HK-2 (cell line): ENCODE results near the gene CPLANE1.
"Not testable (repeated sequence)": the region's sequence is repeated elsewhere in the genome, so short reads cannot be mapped to it uniquely, and the experiment has no call there.

ENCODE experiments used
- DNase-seq: peaks from one replicate; pipeline ENCODE4 v3.0.0-alpha.2; 2018; ENCODE audit not compliant: unreplicated experiment

CPLANE1 gene

GRCh38 chr5:37121027-37121426 lies 128.1 kb downstream of the CPLANE1 start:
- no peak for DNase-seq

DNA sequence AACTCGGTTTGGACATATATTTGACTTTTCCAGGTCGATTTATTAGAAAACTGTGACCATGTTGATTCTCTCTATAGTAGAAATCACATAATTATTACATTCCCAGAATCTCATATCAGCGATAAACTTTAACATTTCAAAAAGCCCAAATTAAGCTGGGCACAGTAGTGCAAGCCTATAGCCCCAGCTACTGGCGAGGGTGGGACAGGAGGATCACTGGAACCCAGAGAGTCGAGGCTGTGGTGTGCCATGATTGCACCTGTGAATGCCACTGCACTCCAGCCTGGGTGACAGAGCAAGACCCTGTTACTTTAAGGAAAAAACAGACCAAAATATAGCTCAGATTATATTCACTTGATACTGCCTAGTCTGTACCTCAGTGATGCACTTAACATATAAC lies 128.9 kb downstream of the CPLANE1 start:
- DNase-seq = no peak

DNA sequence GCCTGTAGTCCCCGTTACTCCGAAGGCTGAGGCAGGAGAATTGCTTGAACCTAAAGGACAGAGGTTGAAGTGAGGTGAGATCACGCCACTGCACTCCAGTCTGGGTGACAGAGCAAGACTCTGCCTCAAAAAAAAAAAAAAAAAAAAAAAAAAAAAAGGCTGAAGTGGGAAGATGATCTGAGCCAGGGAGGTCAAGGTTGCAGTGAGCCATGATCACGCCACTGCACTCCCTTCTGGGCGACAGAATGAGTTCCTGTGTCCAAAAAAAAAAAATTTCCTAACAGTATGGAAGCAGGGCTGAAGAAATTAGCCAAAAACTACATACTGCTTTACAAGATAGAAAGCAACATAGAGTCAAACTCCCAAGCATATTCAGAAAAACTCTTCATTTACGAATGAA lies 132.8 kb downstream of the CPLANE1 start:
- no peak for DNase-seq

GRCh38 chr5:37112383-37112991 lies 136.7 kb downstream of the CPLANE1 start:
- DNase-seq = no peak

GRCh38 chr5:37111426-37112382 lies 137.5 kb downstream of the CPLANE1 start:
- no peak for DNase-seq

GRCh38 chr5:37110135-37110534 lies 139.0 kb downstream of the CPLANE1 start:
- DNase-seq = no peak

DNA sequence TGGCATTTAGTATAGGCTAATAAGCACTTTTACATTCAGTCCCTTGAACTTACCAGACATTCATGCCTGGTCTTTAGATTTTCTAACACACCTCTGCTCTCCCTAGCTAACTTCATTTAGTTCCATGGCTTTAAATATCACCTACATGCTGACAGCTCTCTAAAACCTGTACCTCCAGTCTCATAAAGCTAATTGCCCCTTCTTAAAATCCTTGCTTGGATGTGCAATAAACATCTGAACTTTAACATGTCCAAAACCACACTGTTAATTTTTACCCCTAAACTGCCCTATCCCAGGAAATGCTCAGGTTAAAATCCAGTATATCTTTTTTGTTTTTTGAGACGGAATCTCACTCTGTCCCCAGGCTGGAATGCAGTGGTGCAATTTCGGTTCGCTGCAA lies 139.8 kb downstream of the CPLANE1 start:
- no peak for DNase-seq

DNA sequence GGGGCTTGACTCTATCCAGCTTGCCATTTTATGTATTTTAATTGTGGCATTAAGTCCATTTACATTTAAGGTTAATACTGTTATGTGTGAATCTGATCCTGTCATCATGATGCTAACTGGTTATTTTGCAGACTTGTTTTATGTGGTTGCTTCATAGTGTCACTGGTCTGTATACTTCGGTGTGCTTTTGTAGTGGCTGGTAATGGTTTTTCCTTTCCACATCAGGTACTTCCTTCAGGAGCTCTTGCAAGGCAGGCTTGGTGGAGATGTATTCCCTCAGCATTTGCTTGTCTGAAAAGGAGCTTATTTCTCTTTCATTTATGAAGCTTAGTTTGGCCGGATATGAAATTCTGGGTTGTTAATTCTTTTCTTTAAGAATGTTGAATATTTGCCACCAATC lies 145.9 kb downstream of the CPLANE1 start:
- DNase-seq = no peak

DNA sequence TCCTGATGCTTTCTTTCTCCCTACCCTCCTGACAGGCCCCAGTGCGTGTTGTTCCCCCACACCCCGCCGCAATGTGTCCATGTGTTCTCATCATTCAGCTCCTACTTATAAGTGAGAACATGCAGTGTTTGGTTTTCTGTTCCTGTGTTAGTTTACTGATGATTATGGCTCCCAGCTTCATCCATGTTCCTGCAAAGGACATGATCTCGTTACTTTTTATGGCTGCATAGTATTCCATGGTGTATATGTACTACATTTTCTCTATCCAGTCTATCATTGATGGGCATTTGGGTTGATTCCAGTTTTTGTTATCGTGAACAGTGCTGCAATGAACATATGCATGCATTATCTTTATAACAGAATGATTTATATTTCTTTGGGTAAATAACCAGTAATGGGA lies 149.9 kb downstream of the CPLANE1 start:
- not testable (repeated sequence) for DNase-seq

- DNase-seq = not testable (repeated sequence)
These were observed 155.4 kb downstream of the CPLANE1 start for GRCh38 chr5:37093795-37094194.

DNA sequence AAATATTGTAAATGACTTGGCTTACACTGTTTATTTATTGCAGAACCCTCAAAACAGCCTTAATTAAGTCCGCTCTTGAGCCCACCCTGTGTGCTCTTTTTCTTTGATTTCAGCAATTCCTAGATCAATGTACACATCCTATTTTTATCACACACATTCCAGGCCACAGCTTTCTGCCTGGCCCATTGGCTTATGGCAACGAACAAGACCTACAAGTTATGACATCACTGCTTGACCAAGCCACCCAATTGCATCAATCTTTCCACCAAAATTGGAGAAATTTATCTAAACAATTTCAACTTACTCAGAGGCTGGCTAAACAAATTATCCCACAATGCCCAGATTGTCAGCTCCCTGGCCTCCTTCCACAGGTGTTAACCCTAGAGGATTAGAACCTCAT lies 158.4 kb downstream of the CPLANE1 start:
- DNase-seq = no peak

DNA sequence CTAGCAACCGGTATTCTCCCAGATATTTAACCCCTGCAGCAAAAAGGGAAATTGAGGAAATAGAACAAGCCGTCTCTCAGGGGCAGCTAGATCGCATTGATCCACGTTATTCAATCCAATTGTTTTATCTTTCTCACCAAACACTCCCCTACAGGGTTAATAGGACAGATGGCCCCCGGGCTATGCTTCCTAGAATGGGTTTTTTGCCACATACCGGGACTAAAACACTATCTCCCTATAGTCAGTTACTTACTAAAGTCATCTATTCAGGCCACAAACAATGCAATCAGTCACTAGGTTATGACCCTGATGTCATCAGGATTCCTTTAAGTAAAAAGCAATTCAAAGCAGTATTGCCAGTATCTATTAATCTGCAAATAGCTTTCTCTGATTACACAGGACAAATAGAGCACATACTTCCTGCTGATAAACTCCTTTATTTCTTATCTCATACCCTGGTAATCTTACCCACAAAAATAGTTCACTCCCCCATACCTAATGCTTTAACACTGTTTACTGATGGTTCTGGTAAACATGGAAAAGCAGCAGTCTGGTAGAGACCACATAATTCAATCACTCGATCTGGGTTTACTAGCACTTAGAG lies 159.0 kb downstream of the CPLANE1 start:
- no peak for DNase-seq

DNA sequence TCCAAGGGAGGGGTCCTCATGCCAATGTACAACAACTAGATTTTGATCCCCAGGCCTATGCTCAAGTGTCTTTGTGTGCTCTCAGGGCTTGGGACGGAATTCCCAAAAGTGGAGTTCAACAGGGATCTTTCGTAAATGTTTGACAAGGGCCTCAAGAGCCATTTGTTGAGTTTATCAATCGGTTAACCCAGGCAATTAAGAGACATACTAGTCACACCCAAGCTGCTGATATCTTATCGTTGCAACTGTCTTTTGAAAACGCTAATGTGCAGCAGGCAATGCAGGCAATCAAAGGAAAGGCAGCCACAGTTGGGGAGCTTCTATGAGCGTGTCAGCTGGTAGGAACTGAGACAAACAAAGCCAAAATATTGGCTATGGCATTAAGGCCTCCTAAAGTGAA lies 161.2 kb downstream of the CPLANE1 start:
- no peak for DNase-seq

GRCh38 chr5:37086466-37087173 lies 162.6 kb downstream of the CPLANE1 start:
- DNase-seq = no peak

DNA sequence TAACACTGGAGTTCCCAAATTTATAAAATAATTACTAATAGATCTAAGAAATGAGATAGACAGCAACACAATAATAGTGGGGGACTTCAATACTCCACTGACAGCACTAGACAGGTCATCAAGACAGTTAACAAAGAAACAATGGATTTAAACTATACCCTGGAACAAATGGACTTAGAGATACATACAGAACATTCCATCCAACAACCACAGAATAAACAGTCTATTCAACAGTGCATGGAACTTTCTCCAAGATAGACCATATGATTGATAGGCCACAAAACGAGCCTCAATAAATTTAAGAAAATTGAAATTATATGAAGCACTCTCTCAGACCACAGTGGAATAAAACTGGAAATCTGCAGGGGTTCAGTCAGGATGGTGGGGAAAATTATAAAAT lies 163.2 kb downstream of the CPLANE1 start:
- not testable (repeated sequence) for DNase-seq

GRCh38 chr5:37082977-37083376 lies 166.2 kb downstream of the CPLANE1 start:
- DNase-seq = not testable (repeated sequence)

DNA sequence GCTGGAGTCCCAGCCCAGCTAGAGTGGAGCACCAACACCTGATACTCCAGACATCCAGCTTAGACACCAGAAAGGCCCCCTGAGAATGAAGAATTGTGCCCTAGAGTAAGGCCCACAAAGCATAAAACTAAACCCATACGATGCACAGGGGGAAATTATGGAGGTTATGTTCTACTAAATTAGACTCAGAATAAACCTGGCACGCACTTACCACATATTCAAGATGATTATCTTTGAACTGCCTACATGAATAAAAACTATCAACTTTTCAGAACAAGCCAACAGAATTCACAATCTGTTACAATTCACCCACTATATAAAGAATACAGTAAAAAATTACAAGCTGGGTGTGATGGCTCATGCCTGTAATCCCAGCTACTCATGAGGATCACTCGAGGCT lies 168.5 kb downstream of the CPLANE1 start:
- no peak for DNase-seq

GRCh38 chr5:37077146-37077545 lies 172.0 kb downstream of the CPLANE1 start:
- DNase-seq = no peak

DNA sequence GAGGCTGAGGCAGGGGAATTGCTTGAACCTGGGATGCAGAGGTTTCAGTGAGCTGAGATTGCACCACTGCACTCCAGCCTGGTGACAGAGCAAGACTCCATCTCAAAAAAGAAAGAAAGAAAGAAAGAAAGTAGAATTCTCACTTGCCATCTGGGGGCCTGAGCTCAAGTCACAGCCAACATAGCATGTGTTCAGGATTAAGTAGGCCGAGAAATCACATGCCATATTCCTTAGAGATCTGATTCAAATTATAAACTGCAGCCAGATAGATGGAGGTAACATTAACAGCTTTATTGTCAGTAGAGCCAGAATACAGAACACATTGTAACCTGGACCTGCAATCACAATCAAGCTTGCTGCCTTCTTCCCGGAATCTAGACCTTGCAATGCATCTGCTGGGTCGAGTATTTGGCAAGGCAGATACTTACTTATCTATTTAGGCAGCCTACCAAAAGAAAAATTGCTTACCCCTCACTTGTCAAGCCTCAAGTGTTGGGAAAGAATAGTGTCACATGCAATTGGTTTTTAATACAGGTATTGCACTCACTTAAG lies 173.7 kb downstream of the CPLANE1 start:
- no peak for DNase-seq

- DNase-seq = no peak
These were observed 177.1 kb downstream of the CPLANE1 start for GRCh38 chr5:37071901-37072581.

DNA sequence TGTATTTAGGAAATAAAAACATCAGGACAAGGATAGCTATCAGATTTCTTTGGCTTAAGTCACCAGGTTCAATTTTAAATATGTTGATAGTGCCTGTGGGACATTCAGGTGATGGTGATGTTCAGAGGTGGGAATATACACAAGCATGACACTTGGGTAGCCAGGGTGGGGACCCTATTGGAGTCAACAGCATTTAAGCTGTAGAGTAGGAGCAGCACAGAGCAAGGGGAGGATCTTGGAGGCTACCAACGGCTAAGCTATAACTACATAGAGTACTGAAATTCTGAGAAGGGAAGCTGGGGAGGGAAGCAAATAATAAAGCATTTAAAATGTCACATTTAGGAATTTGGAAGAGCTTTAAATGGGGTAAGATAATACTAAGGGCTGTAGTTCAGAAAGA lies 177.7 kb downstream of the CPLANE1 start:
- DNase-seq = no peak
